ENCODE results near the gene MT1M. TPM values are rescaled to one million over a fixed set of nuclear protein-coding genes. Genes with fewer than 3 reads are reported as not detected.
"Not testable (repeated sequence)": the region's sequence is repeated elsewhere in the genome, so short reads cannot be mapped to it uniquely, and the experiment has no call there.

Gene MT1M
- total RNA-seq (2014; rRNA removed; shearing (Covaris generic); ENCODE audit: low replicate concordance) = not detected in 2 replicates

GRCh38 chr16:56632156-56632847 lies at the start of gene MT1M:
Gene MT1M, plus strand, starts transcription at chr16:56632659. Its CDS starts 73 bp downstream, at chr16:56632732.
- Histone ChIP-seq H3K4me2 (ENCODE audit: low read depth, low read length, poor library complexity, severe bottlenecking) (no peak within 1 kb of the TSS), H2AFZ (ENCODE audit: low read length) (no peak within 1 kb of the TSS), H3K27me3 (ENCODE audit: low read length) (no peaks in the 10 kb centered on the region), H3K79me2 (ENCODE audit: low read length) (no peaks in the 10 kb centered on the region), H3K4me3 (ENCODE audit: low read length) (no peak within 1 kb of the TSS), H4K20me1 (ENCODE audit: insufficient read depth, low read depth, low read length) (no peaks in the 10 kb centered on the region), H3K36me3 (ENCODE audit: insufficient read depth, low read length) (no peaks in the 10 kb centered on the region), H3K9me3 (ENCODE audit: low read length) (no peaks in the 10 kb centered on the region), H3K27ac (ENCODE audit: low read length) (no peak within 1 kb of the TSS), H3K9ac (ENCODE audit: low read length) (no peak within 1 kb of the TSS), H3K9me2 (replicated peaks; ENCODE audit: insufficient read depth, low read length) (no peaks in the 10 kb centered on the region), H3K4me1 (ENCODE audit: low read length) (peaks cover 18% of the 10 kb centered on the region)
- no peak for DNase-seq

DNA sequence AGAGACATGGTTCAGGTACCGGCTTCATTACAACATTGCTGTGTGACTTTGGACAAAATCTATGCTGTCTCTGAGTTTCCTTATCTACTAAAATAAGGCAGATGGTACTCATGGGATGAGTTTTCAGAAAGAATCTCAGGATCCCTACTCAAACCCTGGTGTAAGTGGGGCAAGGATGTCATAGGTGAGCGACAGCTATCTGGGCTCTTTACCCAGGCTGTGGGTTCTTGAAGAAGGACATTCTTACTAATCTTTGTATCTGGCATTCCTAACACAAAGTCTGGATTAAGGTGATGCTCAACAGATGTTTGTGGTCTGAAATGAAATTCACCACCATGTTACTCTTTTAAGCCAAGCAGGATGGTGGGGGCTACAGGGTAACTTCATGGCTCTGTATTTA lies 49.5 kb upstream of the MT1M start:
- H3K36me3 ChIP-seq (ENCODE audit: insufficient read depth, low read length); H2AFZ ChIP-seq (ENCODE audit: low read length); H3K4me3 ChIP-seq (ENCODE audit: low read length); H3K4me2 ChIP-seq (ENCODE audit: low read depth, low read length, poor library complexity, severe bottlenecking); H3K9me3 ChIP-seq (ENCODE audit: low read length); H3K9ac ChIP-seq (ENCODE audit: low read length); DNase-seq; H3K27me3 ChIP-seq (ENCODE audit: low read length); H3K27ac ChIP-seq (ENCODE audit: low read length); H3K9me2 ChIP-seq (replicated peaks; ENCODE audit: insufficient read depth, low read length); H3K4me1 ChIP-seq (ENCODE audit: low read length); H4K20me1 ChIP-seq (ENCODE audit: insufficient read depth, low read depth, low read length); H3K79me2 ChIP-seq (ENCODE audit: low read length): not testable (repeated sequence)

DNA sequence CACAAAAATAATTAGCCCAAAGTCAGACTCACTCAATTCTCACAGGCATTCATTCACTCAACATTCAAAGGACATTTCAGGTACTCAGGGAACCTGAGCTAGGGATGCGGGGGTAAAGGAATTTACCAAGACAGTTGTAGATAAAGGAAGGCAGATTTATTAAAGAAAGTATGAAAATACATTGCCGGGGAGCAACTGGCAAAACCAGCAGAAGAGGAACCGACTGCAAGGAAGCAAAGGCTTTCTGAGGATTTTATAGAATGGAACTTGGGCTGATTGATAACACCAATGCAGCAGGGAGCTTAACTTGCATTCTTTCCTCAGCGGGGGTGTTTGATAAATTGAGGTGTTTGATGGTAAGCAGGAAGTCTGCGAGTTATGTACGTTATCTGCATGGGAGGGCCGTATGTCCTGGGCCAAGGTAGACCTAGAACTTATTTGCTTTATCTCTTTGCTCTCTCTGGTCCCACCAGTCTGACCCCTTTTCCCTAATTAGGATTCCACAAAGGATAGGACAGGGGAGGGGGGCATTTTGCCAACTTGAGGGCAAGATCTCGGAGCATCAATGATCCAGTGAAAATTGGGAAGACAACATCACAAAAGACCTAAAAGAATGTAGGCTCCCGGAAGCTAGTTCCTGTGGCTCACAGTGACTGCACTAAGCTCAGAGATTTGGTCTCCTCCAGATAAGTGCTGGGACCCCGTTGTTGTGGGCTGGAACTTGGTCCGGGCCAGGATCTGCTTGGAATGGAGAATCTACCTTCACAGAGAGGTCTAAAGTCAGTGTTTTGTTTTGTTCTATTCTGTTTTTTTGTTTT lies 48.9 kb upstream of the MT1M start:
- H3K4me3 ChIP-seq (ENCODE audit: low read length) = no peak overlapping the region
- no peaks in the 10 kb centered on the region for H3K27me3 ChIP-seq (ENCODE audit: low read length)
- no peaks in the 10 kb centered on the region for H3K36me3 ChIP-seq (ENCODE audit: insufficient read depth, low read length)
- no peaks in the 10 kb centered on the region for H3K4me1 ChIP-seq (ENCODE audit: low read length)
- H2AFZ ChIP-seq (ENCODE audit: low read length) = no peak overlapping the region
- H3K9me3 ChIP-seq (ENCODE audit: low read length) = no peaks in the 10 kb centered on the region
- H4K20me1 ChIP-seq (ENCODE audit: insufficient read depth, low read depth, low read length) = no peaks in the 10 kb centered on the region
- H3K9ac ChIP-seq (ENCODE audit: low read length) = no peak overlapping the region
- H3K4me2 ChIP-seq (ENCODE audit: low read depth, low read length, poor library complexity, severe bottlenecking) = no peak overlapping the region
- no peak for DNase-seq
- H3K79me2 ChIP-seq (ENCODE audit: low read length) = no peaks in the 10 kb centered on the region
- no peaks in the 10 kb centered on the region for H3K9me2 ChIP-seq (replicated peaks; ENCODE audit: insufficient read depth, low read length)
- H3K27ac ChIP-seq (ENCODE audit: low read length) = no peak overlapping the region

DNA sequence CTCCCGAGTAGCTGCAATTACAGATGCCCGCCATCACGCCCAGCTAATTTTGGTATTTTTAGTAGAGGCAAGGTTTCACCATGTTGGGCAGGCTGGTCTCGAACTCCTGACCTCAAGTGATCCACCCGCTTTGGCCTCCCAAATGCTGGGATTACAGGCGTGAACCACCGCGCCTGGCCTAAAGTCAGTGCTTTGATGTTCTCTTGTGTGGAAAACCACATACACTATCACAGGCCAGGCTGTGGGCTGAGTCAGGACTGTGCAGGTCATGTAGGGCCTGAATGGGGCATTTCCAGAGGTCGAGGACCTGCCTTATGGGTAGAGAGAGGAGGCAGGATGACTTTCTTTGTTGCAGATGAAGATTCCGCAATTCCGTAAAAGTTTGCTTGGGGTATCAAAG lies 48.2 kb upstream of the MT1M start:
- Histone ChIP-seq H3K36me3 (ENCODE audit: insufficient read depth, low read length) (no peaks in the 10 kb centered on the region), H2AFZ (ENCODE audit: low read length) (no peak overlapping the region)

GRCh38 chr16:56588781-56589140 lies 43.7 kb upstream of the MT1M start:
- Histone ChIP-seq H3K9me3 (ENCODE audit: low read length) (no peaks in the 10 kb centered on the region), H3K4me3 (ENCODE audit: low read length) (no peak overlapping the region), H3K27me3 (ENCODE audit: low read length) (no peaks in the 10 kb centered on the region), H3K9me2 (replicated peaks; ENCODE audit: insufficient read depth, low read length) (no peaks in the 10 kb centered on the region), H3K27ac (ENCODE audit: low read length) (no peak overlapping the region), H3K79me2 (ENCODE audit: low read length) (no peaks in the 10 kb centered on the region), H4K20me1 (ENCODE audit: insufficient read depth, low read depth, low read length) (no peaks in the 10 kb centered on the region), H3K9ac (ENCODE audit: low read length) (no peak overlapping the region), H3K36me3 (ENCODE audit: insufficient read depth, low read length) (no peaks in the 10 kb centered on the region), H3K4me1 (ENCODE audit: low read length) (peaks cover 17% of the 10 kb centered on the region), H2AFZ (ENCODE audit: low read length) (no peak overlapping the region), H3K4me2 (ENCODE audit: low read depth, low read length, poor library complexity, severe bottlenecking) (no peak overlapping the region)
- DNase-seq = no peak

More for the DNA sequence above, 48.2 kb upstream of the MT1M start:
- no peak overlapping the region for H3K27ac ChIP-seq (ENCODE audit: low read length)
- H4K20me1 ChIP-seq (ENCODE audit: insufficient read depth, low read depth, low read length) = no peaks in the 10 kb centered on the region
- H3K79me2 ChIP-seq (ENCODE audit: low read length) = no peaks in the 10 kb centered on the region
- H3K9ac ChIP-seq (ENCODE audit: low read length) = no peak overlapping the region
- DNase-seq = no peak
- H3K27me3 ChIP-seq (ENCODE audit: low read length) = no peaks in the 10 kb centered on the region
- no peaks in the 10 kb centered on the region for H3K4me1 ChIP-seq (ENCODE audit: low read length)
- no peaks in the 10 kb centered on the region for H3K9me3 ChIP-seq (ENCODE audit: low read length)
- no peak overlapping the region for H3K4me3 ChIP-seq (ENCODE audit: low read length)
- H3K9me2 ChIP-seq (replicated peaks; ENCODE audit: insufficient read depth, low read length) = no peaks in the 10 kb centered on the region
- H3K4me2 ChIP-seq (ENCODE audit: low read depth, low read length, poor library complexity, severe bottlenecking) = no peak overlapping the region

DNA sequence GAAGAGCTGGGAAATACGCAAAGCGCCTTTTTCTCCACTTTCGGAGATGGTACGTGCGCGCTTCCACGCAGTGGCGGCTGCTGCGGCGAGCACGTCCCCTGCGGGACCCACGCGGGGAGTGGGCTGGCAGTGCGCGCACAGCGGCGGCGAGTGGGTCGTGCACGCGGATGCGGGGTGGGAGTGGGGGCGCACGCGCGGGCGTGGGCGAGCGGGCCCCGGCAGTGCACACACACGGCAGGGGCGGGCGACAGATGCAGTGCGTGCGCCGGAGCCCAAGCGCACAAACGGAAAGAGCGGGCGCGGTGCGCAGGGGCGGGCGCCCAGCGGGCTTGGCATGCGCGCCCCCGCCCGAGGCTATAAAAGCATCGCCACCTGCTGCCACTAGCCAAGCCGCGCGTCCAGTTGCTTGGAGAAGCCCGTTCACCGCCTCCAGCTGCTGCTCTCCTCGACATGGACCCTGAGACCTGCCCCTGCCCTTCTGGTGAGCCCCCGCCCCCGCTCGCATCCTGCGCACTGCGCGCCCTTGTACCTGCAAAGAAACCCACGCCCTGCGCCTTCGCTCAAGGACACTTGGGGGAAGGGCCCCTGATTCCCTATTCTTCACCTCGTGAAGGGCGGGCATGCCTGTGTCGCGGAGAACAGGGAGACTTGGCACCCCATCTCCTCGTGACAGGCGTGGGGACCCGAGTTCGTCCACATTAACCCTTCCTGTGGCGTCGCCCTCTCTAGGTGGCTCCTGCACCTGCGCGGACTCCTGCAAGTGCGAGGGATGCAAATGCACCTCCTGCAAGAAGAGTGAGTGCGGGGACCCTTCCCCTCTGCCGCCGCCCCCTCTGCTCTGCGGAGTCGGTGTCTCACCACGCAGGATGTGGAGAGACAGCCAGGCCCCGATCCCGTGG lies 43.1 kb upstream of the MT1M start, which contains the start of gene MT3:
Gene MT3, plus strand, starts transcription at position 388 of the 899 bp plus-strand sequence. Its CDS starts 63 bp downstream, at position 451.
- no peaks in the 10 kb centered on the region for H3K79me2 ChIP-seq (ENCODE audit: low read length)
- H3K9ac ChIP-seq (ENCODE audit: low read length) = no peak within 1 kb of the TSS
- no peak for DNase-seq
- no peak within 1 kb of the TSS for H3K4me2 ChIP-seq (ENCODE audit: low read depth, low read length, poor library complexity, severe bottlenecking)
- H2AFZ ChIP-seq (ENCODE audit: low read length) = no peak within 1 kb of the TSS
- H3K9me3 ChIP-seq (ENCODE audit: low read length) = no peaks in the 10 kb centered on the region
- no peak within 1 kb of the TSS for H3K27ac ChIP-seq (ENCODE audit: low read length)
- H3K4me3 ChIP-seq (ENCODE audit: low read length) = no peak within 1 kb of the TSS
- H3K4me1 ChIP-seq (ENCODE audit: low read length) = peaks cover 17% of the 10 kb centered on the region
- H3K27me3 ChIP-seq (ENCODE audit: low read length) = no peaks in the 10 kb centered on the region
- no peaks in the 10 kb centered on the region for H3K9me2 ChIP-seq (replicated peaks; ENCODE audit: insufficient read depth, low read length)
- H4K20me1 ChIP-seq (ENCODE audit: insufficient read depth, low read depth, low read length) = no peaks in the 10 kb centered on the region
- no peaks in the 10 kb centered on the region for H3K36me3 ChIP-seq (ENCODE audit: insufficient read depth, low read length)

DNA sequence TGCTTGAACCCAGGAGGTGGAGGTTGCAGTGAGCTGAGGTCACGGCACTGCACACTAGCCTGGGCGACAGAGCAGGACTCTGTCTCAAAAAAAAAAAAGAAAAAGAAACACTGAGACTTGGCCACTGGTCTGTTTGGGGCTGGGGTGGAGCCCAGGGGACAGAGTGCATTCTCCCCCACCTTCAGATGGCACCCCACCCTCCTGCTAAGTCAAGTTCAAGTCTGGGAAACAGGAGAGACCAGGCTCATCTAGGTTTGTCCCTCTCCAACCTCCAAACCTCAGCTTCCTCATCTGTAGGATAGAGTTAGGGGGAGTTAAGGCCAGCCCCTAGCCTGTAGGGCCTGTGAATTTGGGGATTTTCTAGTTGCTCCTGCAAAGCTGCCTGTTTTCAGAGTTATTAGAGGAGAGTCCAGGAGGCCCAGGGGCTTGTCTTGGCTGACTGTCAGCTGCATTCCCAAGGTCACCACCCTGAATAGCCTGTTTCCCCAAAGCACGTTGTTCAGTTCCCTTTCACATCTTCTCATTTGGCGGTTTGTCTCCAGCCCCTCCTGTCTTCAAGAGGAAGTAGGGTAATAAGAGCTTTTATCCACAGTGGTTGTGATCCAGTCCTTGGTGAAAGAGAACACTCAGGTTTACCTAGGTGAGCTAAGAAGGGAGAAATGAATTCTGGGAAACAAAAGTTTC lies 40.9 kb upstream of the MT1M start:
- no peak overlapping the region for H3K9ac ChIP-seq (ENCODE audit: low read length)
- no peak overlapping the region for H2AFZ ChIP-seq (ENCODE audit: low read length)
- H3K79me2 ChIP-seq (ENCODE audit: low read length) = no peaks in the 10 kb centered on the region
- H3K4me1 ChIP-seq (ENCODE audit: low read length) = peaks cover 18% of the 10 kb centered on the region
- no peak overlapping the region for H3K4me3 ChIP-seq (ENCODE audit: low read length)
- no peaks in the 10 kb centered on the region for H3K9me3 ChIP-seq (ENCODE audit: low read length)
- H3K9me2 ChIP-seq (replicated peaks; ENCODE audit: insufficient read depth, low read length) = no peaks in the 10 kb centered on the region
- no peaks in the 10 kb centered on the region for H4K20me1 ChIP-seq (ENCODE audit: insufficient read depth, low read depth, low read length)
- DNase-seq = no peak
- no peaks in the 10 kb centered on the region for H3K27me3 ChIP-seq (ENCODE audit: low read length)
- H3K27ac ChIP-seq (ENCODE audit: low read length) = no peak overlapping the region
- no peaks in the 10 kb centered on the region for H3K36me3 ChIP-seq (ENCODE audit: insufficient read depth, low read length)
- H3K4me2 ChIP-seq (ENCODE audit: low read depth, low read length, poor library complexity, severe bottlenecking) = no peak overlapping the region
